Activated T-helper 1 cell treated with anti-CD3 and anti-CD28 coated beads, Interleukin-12 subunit alpha, Interleukin-12 subunit beta, Interleukin-2, Interleukin-4 antibody, amounts not matched to agents 30 ng/mL and 10 ng/mL and 1 ng/mL, durations not matched to agents 14 hours and 24 hours and 36 hours (primary cell): Measurements from ENCODE around the gene DTL. TPM values are rescaled to one million over a fixed set of nuclear protein-coding genes. Genes with fewer than 3 reads are reported as not detected.
"Not testable (repeated sequence)": the region's sequence is repeated elsewhere in the genome, so short reads cannot be mapped to it uniquely, and the experiment has no call there.

Source experiments
- DNase-seq: peaks from one replicate; pipeline ENCODE4 v3.0.0; 2021; ENCODE audit warnings: low spot score
- H3K27ac Mint-ChIP-seq: one replicate; pipeline ENCODE4 v1.8.0; 2021; ENCODE audit warnings: mild to moderate bottlenecking, mixed read lengths
- H3K27me3 Mint-ChIP-seq: one replicate; pipeline ENCODE4 v1.8.0; 2022; ENCODE audit warnings: mild to moderate bottlenecking, moderate library complexity, mixed read lengths; ENCODE audit not compliant: insufficient read depth
- H3K36me3 Mint-ChIP-seq: one replicate; pipeline ENCODE4 v1.8.0; 2021; ENCODE audit warnings: low read depth, mixed read lengths
- H3K4me1 Mint-ChIP-seq: one replicate; pipeline ENCODE4 v1.8.0; 2021; ENCODE audit warnings: low read depth, mixed read lengths
- H3K4me3 Mint-ChIP-seq: one replicate; pipeline ENCODE4 v1.8.0; 2021; ENCODE audit warnings: mild to moderate bottlenecking, moderate library complexity, mixed read lengths
- H3K9me3 Mint-ChIP-seq: one replicate; pipeline ENCODE4 v1.8.0; 2021; ENCODE audit warnings: mixed read lengths
- intact Hi-C: fragments of 100-400 bp; cut with micrococcal nuclease; formaldehyde crosslinking; loops from one replicate; pipeline ENCODE4 v1.15.1; 2024
- total RNA-seq: library from RNA; stranded (reverse); gene quantifications from 2 replicates; pipeline ENCODE4 v1.2.3, GENCODE V29; 2022

DTL gene, protein sequence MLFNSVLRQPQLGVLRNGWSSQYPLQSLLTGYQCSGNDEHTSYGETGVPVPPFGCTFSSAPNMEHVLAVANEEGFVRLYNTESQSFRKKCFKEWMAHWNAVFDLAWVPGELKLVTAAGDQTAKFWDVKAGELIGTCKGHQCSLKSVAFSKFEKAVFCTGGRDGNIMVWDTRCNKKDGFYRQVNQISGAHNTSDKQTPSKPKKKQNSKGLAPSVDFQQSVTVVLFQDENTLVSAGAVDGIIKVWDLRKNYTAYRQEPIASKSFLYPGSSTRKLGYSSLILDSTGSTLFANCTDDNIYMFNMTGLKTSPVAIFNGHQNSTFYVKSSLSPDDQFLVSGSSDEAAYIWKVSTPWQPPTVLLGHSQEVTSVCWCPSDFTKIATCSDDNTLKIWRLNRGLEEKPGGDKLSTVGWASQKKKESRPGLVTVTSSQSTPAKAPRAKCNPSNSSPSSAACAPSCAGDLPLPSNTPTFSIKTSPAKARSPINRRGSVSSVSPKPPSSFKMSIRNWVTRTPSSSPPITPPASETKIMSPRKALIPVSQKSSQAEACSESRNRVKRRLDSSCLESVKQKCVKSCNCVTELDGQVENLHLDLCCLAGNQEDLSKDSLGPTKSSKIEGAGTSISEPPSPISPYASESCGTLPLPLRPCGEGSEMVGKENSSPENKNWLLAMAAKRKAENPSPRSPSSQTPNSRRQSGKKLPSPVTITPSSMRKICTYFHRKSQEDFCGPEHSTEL
- 91.0 and 94.8 TPM in 2 replicates for total RNA-seq

DNA sequence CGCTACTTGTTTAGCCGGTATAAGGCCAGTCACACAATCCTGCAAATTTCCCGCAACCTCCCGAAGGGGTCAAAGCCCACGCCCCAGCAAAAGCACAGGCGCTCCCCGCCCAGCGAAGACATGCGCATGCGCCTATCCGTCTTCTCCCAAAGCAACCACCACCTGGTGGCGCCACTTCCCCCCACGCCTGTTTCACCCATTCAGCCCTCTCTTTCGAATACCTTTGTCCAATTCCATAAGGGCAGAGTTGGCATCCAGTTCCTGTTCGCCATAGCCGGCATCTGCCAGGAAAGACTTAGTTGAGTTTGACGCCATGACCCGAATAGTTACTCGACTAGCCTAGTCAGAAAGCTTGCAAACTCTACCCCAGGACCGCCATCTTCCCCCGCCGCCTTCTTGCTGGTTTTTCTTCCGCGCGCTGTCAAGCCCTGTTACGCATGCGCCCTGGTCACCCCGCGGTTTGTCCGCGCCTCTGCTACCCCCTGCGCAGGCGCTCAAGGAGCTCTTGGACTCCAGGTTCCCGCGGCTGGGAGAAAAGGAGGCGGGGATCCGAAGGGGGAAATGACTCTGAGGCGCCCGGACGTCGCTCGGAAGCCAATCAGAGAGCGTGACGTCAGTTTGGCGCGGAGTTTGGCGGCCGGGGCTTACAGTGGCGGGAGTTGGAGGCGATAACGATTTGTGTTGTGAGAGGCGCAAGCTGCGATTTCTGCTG lies at the start of gene DTL, which contains the start of gene INTS7:
DTL (plus strand) TSS at position 626 of the 712 bp plus-strand sequence. CDS start 143 bp downstream, outside the sequence.
INTS7 (minus strand) TSS at position 435 of the 712 bp plus-strand sequence; CDS start at position 315, 120 bp downstream.
- H3K27ac Mint-ChIP-seq: peak within 1 kb of the TSS; percentile 94
- peak; percentile 99 for DNase-seq
- H3K27me3 Mint-ChIP-seq: peaks cover 3% of the 10 kb centered on the region
- peaks cover 31% of the 10 kb centered on the region for H3K36me3 Mint-ChIP-seq
- intact Hi-C loops: loop anchor here (1.0 to 5.0 kb wide), 19 partner anchors 23 to 982 kb away; partner anchors contain the start of genes ANGEL2, NEK2, NENF and NSL1
- peak within 1 kb of the TSS; percentile 95 for H3K4me3 Mint-ChIP-seq
- H3K4me1 Mint-ChIP-seq: peaks cover 74% of the 10 kb centered on the region
- H3K9me3 Mint-ChIP-seq: no peaks in the 10 kb centered on the region

DNA sequence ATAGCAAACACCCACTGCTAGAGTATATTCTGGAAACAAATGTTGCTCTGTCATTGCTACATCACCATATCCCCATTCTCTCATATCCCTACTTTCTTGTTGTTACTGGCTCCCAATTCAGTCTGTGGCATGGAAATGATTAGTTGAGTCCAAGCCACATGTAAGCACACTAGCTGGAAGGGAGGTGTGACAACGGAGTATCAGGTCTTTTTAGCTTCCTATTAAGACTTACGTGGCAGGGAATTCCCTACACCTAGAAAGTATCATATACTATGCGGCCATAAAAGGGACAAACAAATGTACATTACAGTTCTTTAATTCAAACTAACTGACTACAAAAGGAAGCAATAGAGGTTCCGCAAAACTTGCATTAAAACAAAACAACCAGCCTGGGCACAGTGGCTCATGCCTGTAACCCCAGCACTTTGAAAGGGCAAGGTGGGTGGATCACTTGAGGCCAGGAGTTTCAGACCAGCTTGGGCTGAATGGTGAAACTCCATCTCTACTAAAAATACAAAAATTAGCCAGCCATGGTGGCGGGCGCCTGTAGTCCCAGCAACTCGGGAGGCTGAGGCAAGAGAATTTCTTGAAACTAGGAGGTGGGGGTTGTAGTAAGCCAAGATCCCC lies 48.8 kb upstream of the DTL start:
- H3K36me3 Mint-ChIP-seq: peaks cover 34% of the 10 kb centered on the region
- no peak overlapping the region for H3K27ac Mint-ChIP-seq
- H3K4me1 Mint-ChIP-seq: peaks cover 25% of the 10 kb centered on the region
- H3K27me3 Mint-ChIP-seq: no peaks in the 10 kb centered on the region
- no peak for DNase-seq
- no peaks in the 10 kb centered on the region for H3K9me3 Mint-ChIP-seq
- no peak overlapping the region for H3K4me3 Mint-ChIP-seq
- intact Hi-C loops: no loop called here

DNA sequence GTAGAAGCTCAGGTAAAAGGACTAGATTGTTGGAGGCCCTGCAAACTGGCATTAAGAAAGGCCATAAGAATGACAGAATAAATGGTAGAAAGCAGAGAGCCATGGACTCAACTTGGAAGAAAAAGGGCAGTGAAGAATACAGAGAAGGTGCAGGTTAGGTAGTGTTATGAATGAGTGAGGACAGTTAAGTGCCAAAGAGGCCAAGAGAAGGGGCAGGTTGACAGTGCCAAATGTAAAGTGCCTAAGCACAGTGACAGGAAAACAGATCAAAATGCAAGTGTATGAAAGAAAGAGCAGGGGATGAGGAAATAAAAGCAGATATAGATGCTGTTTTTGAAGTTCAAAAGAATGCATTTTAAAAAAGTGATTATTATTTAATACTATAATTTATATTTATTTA lies 43.9 kb upstream of the DTL start:
- Mint-ChIP-seq H3K9me3 (no peaks in the 10 kb centered on the region), H3K4me1 (peaks cover 21% of the 10 kb centered on the region), H3K4me3 (no peak overlapping the region), H3K27ac (no peak overlapping the region), H3K36me3 (peaks cover 28% of the 10 kb centered on the region), H3K27me3 (no peaks in the 10 kb centered on the region)
- DNase-seq: no peak
- intact Hi-C loops: no loop called here

DNA sequence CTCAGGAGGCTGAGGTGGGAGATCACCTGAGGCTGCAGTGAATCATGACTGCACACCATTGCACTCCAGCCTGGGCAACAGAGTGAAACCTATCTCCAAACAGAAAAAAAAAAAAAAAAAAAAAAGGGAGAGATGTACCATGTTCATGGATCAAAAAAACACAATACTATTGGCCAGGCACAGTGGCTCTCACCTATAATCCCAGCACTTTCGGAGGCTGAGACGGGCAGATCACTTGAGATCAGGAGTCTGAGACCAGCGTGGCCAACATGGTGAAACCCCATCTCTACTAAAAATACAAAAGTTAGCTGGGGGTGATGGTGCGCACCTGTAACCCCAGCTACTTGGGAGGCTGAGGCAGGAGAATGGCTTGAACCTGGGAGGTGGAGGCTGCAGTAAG lies 38.1 kb upstream of the DTL start:
- H3K27me3 Mint-ChIP-seq, DNase-seq, H3K4me1 Mint-ChIP-seq, H3K27ac Mint-ChIP-seq, H3K9me3 Mint-ChIP-seq, H3K4me3 Mint-ChIP-seq, intact Hi-C loops: not testable (repeated sequence)
- peaks cover 29% of the 10 kb centered on the region for H3K36me3 Mint-ChIP-seq

DNA sequence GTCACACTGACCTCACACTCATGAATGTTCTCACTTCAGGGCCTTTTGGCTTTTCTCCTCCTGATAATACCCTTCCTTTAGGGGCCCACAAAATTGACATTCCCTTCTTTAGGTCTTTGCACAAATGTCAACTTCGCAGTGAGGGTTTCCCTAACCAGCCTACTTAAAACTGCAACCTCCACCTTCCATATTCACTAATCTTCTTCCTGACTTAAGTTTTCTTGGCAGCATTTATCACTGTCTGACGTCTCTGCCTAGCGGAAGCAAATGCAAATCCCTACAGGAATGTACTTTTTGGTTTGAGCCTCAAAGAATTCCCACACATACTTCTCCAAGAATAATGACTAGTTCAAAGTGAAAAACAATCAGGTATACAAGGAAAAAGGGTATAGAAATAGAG lies 33.0 kb upstream of the DTL start:
- H3K9me3 Mint-ChIP-seq: no peaks in the 10 kb centered on the region
- H3K4me3 Mint-ChIP-seq: no peak overlapping the region
- H3K36me3 Mint-ChIP-seq: peaks cover 38% of the 10 kb centered on the region
- intact Hi-C loops: no loop called here
- no peak overlapping the region for H3K27ac Mint-ChIP-seq
- H3K27me3 Mint-ChIP-seq: no peaks in the 10 kb centered on the region
- H3K4me1 Mint-ChIP-seq: no peaks in the 10 kb centered on the region
- DNase-seq: no peak

DNA sequence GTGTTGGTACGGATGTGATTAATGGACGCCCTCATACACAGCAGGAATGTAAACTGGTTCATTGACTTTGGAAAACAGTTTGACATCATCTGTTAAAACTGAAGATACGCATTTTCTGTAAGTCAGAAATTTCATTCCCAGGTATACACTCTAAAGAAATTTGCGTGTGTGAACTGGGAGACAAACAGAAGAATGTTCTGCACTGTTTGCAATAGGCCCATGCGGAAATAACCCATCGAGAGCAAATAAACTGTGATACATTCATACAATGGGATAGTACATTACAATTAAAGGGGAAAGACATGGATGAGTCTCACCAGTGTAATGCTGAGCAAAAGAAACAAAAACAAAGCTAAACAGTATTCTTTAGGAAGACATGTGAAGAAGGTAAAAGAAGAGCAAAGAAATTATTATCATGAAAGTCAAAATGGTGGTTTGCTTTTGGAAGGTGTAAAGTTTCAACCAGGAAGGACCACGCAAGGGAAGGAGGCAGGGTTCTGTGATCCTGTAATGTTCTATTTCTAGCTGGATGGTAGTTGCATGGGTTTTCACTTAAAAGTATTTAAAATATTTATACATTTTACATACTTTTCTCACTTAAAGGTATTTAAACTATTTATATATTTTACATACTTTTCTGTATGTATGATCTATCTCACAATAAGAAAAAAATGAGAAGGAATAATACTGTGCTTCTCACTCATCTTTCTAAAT lies 30.5 kb upstream of the DTL start:
- no peak overlapping the region for H3K27ac Mint-ChIP-seq

DNA sequence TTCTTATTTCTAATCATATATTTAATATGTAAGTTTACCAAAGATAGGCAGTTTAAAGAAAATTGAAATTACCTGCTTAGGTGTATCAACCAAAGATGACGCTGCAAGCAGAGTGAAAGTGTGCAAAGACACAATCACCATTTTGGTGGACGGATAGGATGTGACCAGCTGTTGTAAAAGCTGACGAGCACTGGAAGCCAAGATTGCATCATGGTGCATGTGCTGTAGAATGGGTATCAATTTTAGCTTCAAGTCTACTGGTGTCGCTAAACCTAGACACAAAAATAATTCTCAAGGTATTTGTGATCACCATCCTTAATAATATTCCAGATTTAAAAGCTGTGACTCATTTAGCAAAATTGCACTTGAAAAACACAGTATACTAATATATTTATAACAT lies 28.4 kb upstream of the DTL start:
- Mint-ChIP-seq H3K4me3 (no peak overlapping the region), H3K36me3 (peaks cover 38% of the 10 kb centered on the region), H3K27ac (no peak overlapping the region), H3K9me3 (no peaks in the 10 kb centered on the region), H3K4me1 (peaks cover 4% of the 10 kb centered on the region), H3K27me3 (no peaks in the 10 kb centered on the region)
- DNase-seq: no peak
- intact Hi-C loops: no loop called here

More for the DNA sequence above, 30.5 kb upstream of the DTL start:
- H3K27me3 Mint-ChIP-seq: no peaks in the 10 kb centered on the region
- intact Hi-C loops: no loop called here
- H3K4me3 Mint-ChIP-seq: no peak overlapping the region
- H3K4me1 Mint-ChIP-seq: no peaks in the 10 kb centered on the region
- no peak for DNase-seq
- peaks cover 40% of the 10 kb centered on the region for H3K36me3 Mint-ChIP-seq
- no peaks in the 10 kb centered on the region for H3K9me3 Mint-ChIP-seq

DNA sequence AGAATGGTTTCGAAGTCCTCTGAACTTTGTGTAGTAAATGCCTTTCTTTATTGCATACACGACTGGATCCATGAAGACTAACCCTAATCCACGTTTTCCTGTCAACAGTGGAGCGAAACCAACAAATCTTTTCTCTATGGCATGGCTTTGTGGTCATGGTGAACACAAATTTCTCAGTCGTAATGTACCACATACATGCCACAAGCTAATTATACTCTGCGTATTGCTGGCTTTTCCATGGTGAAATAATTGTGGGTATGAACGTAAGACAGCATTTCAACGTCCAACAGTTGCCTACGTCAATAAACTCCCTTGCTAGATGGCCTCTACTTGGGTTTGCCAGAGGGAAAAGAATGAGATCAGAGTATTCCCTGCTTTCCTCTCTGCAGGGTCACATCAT lies 27.7 kb upstream of the DTL start:
- H3K36me3 Mint-ChIP-seq: peaks cover 35% of the 10 kb centered on the region
- peaks cover 5% of the 10 kb centered on the region for H3K4me1 Mint-ChIP-seq
- H3K4me3 Mint-ChIP-seq: no peak overlapping the region
- H3K9me3 Mint-ChIP-seq: no peaks in the 10 kb centered on the region
- no peaks in the 10 kb centered on the region for H3K27me3 Mint-ChIP-seq
- intact Hi-C loops: no loop called here
- no peak overlapping the region for H3K27ac Mint-ChIP-seq
- DNase-seq: no peak

DNA sequence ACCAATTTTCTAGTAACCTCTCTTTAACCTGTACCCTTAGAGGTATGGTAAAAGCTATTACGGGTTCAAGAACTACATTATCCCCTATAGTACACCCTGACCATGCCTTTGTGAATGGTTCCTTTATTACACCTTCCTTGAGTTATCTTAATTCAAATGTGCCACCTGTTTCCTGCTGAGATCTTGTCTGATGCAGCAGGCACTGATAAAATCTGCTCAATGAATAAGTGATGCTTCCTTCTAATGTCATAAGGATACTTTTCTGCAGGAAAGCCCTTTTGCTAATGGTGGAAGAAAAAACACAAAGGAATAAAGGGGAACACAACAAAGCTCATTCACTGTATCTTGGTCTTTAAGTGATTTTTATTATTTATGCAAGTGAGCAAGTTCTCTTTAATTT lies 26.0 kb upstream of the DTL start:
- H3K9me3 Mint-ChIP-seq: no peaks in the 10 kb centered on the region
- H3K4me1 Mint-ChIP-seq: peaks cover 5% of the 10 kb centered on the region
- no peaks in the 10 kb centered on the region for H3K27me3 Mint-ChIP-seq
- no peak overlapping the region for H3K4me3 Mint-ChIP-seq
- intact Hi-C loops: no loop called here
- peaks cover 26% of the 10 kb centered on the region for H3K36me3 Mint-ChIP-seq
- H3K27ac Mint-ChIP-seq: no peak overlapping the region
- no peak for DNase-seq

DNA sequence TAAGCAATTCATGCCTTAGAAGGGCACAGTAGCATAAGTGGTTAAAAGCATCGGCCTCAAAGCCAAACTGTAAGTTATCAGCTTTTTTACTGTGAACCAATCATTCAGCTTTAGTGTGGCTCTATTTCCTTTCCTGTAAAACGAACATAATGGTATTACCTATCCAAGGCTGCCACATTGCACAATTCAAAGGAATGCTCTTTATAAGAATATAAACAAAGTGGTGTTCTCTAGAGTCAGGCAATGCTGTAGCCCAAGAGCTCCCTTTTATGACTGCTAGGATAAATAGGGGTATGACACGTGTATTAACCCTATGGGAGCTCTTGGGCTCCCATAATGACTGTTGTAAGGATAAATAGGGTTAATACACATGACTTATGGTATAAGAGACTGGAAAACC lies 25.5 kb upstream of the DTL start:
- Mint-ChIP-seq H3K36me3 (peaks cover 23% of the 10 kb centered on the region), H3K9me3 (no peaks in the 10 kb centered on the region), H3K4me3 (no peak overlapping the region), H3K27ac (no peak overlapping the region), H3K27me3 (no peaks in the 10 kb centered on the region), H3K4me1 (peaks cover 5% of the 10 kb centered on the region)
- intact Hi-C loops: no loop called here
- DNase-seq: no peak

DNA sequence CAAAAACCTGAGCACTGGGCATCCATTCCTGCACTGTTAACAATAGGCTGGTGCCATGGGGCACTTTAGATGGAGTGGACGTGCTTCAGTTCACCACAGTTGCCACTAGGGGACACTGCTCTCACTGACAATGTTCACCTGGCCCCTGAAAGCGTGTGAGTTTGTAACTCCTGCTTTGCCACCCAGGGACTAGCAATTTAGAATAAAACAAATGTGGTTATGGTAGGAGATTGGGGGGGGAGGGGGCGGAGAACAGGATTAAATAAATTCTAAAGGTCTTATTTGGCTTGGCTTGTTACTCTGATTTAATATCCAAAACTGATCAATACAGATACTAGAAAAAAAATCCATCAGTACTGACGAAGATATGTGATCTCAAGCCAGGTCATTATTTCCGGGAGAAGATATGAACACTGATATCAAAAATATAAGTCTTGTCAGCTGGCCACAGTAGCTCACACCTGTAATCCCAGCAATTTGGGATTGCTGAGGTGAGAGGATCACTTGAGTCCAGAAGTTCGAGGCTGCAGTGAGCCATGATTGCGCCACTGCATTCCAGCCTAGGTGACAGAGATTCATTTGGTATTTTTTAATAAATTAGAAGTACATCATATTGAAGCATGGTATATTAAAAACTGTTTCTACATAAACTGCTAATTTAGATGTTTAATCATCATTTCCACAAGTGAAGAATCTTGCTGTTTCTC lies 23.4 kb upstream of the DTL start:
- no peaks in the 10 kb centered on the region for H3K9me3 Mint-ChIP-seq
- peak; percentile 45 for DNase-seq
- H3K36me3 Mint-ChIP-seq: peaks cover 23% of the 10 kb centered on the region
- H3K27me3 Mint-ChIP-seq: no peaks in the 10 kb centered on the region
- peaks cover 5% of the 10 kb centered on the region for H3K4me1 Mint-ChIP-seq
- intact Hi-C loops: loop anchor here (1.0 kb wide), 4 partner anchors 23 to 444 kb away; partner anchors contain the start of genes DTL and INTS7
- H3K27ac Mint-ChIP-seq: no peak overlapping the region
- no peak overlapping the region for H3K4me3 Mint-ChIP-seq
